K562 (cell line): Measurements from ENCODE around the gene TFCP2. TPM values are rescaled to one million over a fixed set of nuclear protein-coding genes. Genes with fewer than 3 reads are reported as not detected.

Experiments
- ARID1B ChIP-seq: fragments of 450-650 bp; IDR thresholded peaks from 2 replicates; pipeline ENCODE4 v1.6.1; 2016; ENCODE audit warnings: antibody characterized with exemption, mild to moderate bottlenecking, inconsistent platforms
- BDP1 ChIP-seq: IDR thresholded peaks from 3 replicates; pipeline ENCODE4 v1.6.1; 2011; ENCODE audit not compliant: insufficient read length, insufficient read depth
- CREB3L1 ChIP-seq: fragments of 450-650 bp; IDR thresholded peaks from 2 replicates; pipeline ENCODE4 v1.6.1; 2014; ENCODE audit warnings: low read depth, mild to moderate bottlenecking, moderate library complexity, borderline replicate concordance
- DLX4 ChIP-seq: fragments of 250-450 bp; sonication (Bioruptor Pico); IDR thresholded peaks from 2 replicates; pipeline ENCODE4 v1.6.1; 2021; ENCODE audit warnings: mild to moderate bottlenecking
- ETS2 ChIP-seq: IDR thresholded peaks from 2 replicates; pipeline ENCODE4 v1.6.1; 2016; ENCODE audit warnings: borderline replicate concordance, missing genetic modification characterization, mild to moderate bottlenecking, moderate library complexity, missing compliant biosample characterization; ENCODE audit not compliant: poor library complexity, severe bottlenecking
- FIP1L1 ChIP-seq: fragments of 200-400 bp; formaldehyde crosslinking; IDR thresholded peaks from 2 replicates; pipeline ENCODE4 v1.6.1; 2018; ENCODE audit warnings: mild to moderate bottlenecking, low read depth, low read length; ENCODE audit not compliant: poor library complexity, severe bottlenecking
- FOXA3 ChIP-seq, 2 experiments: fragments of 450-650 bp in 1 of 2; sonication (generic) in 1 of 2; formaldehyde crosslinking; IDR thresholded peaks in 1 of 2; conservative IDR thresholded peaks in 1 of 2; 2 replicates each; pipeline versions ENCODE4 v1.4.0 to v1.8.0; 2020 to 2022; ENCODE audit warnings: mild to moderate bottlenecking in 2 of 2, missing genetic modification reagents in 1 of 2
- HDAC6 ChIP-seq: IDR thresholded peaks from 2 replicates; pipeline ENCODE4 v1.6.1; 2012; ENCODE audit warnings: low read depth, mild to moderate bottlenecking, control low read depth, inconsistent platforms, low read length, moderate library complexity
- MCM2 ChIP-seq: fragments of 450-650 bp; IDR thresholded peaks from 2 replicates; pipeline ENCODE4 v1.6.1; 2017; ENCODE audit warnings: low read depth, mild to moderate bottlenecking
- NFXL1 ChIP-seq: fragments of 450-650 bp; formaldehyde crosslinking; IDR thresholded peaks from 2 replicates; pipeline ENCODE4 v1.4.0; 2021; ENCODE audit warnings: mild to moderate bottlenecking
- NR2C1 ChIP-seq, 2 experiments: fragments of 450-650 bp; IDR thresholded peaks; 2 replicates each; pipeline ENCODE4 v1.6.1; 2017; ENCODE audit warnings: mild to moderate bottlenecking in 2 of 2, antibody characterized with exemption in 1 of 2, inconsistent platforms in 1 of 2, missing compliant biosample characterization in 1 of 2, missing genetic modification characterization in 1 of 2
- POLR2AphosphoS2 ChIP-seq: IDR thresholded peaks from 2 replicates; pipeline ENCODE4 v1.6.1; 2012; ENCODE audit warnings: low read length, improper control_type of control experiment
- SMAD1 ChIP-seq: fragments of 150-350 bp; IDR thresholded peaks from 2 replicates; pipeline ENCODE4 v1.6.1; 2014; ENCODE audit warnings: low read length, low read depth; ENCODE audit not compliant: partially characterized antibody
- SPI1 ChIP-seq: IDR thresholded peaks from 2 replicates; pipeline ENCODE4 v1.6.1; 2011; ENCODE audit warnings: low read depth, low read length, control low read depth, borderline replicate concordance
- TAF15 ChIP-seq: fragments of 200-400 bp; formaldehyde crosslinking; IDR thresholded peaks from 2 replicates; pipeline ENCODE4 v1.6.1; 2017; ENCODE audit warnings: mild to moderate bottlenecking, low read depth, low read length, moderate library complexity
- ZBTB26 ChIP-seq: fragments of 450-650 bp; formaldehyde crosslinking; IDR thresholded peaks from 2 replicates; pipeline ENCODE4 v1.4.0; 2022; ENCODE audit warnings: missing genetic modification characterization
- ZBTB7A ChIP-seq: IDR thresholded peaks from 2 replicates; pipeline ENCODE4 v1.6.1; 2011; ENCODE audit warnings: low read depth, mild to moderate bottlenecking, low read length, moderate library complexity, borderline replicate concordance; ENCODE audit not compliant: control insufficient read depth
- ZNF134 ChIP-seq: fragments of 250-450 bp; sonication (Bioruptor Pico); conservative IDR thresholded peaks from 2 replicates; pipeline ENCODE4 v1.4.0; 2020
- ZNF212 ChIP-seq: fragments of 450-650 bp; formaldehyde crosslinking; IDR thresholded peaks from 2 replicates; pipeline ENCODE4 v1.4.0; 2020; ENCODE audit warnings: mild to moderate bottlenecking
- ZNF398 ChIP-seq: fragments of 250-450 bp; sonication (Bioruptor Pico); IDR thresholded peaks from 2 replicates; pipeline ENCODE4 v1.8.0; 2021; ENCODE audit warnings: moderate library complexity, mild to moderate bottlenecking, inconsistent platforms
- ZNF551 ChIP-seq: fragments of 250-450 bp; sonication (Bioruptor Pico); IDR thresholded peaks from 2 replicates; pipeline ENCODE4 v1.5.0; 2021; ENCODE audit warnings: mild to moderate bottlenecking, moderate library complexity
- polyA plus RNA-seq, 8 experiments: library from polyadenylated mRNA; depleted of rRNA in 4 of 8; stranded (reverse) in 5 of 8; unstranded in 3 of 8; fragments of >200 nt; fragmentation: Nextera tagmentation in 2 of 8; fragmentation: Illumina TruSeq in 1 of 8; extraction: Ambion mirVana in 2 of 8; extraction: Trizol in 1 of 8; gene quantifications; 2 replicates each; pipeline versions ENCODE4 v1.2.1 to v1.2.3, GENCODE V29; 2011 to 2014; ENCODE audit warnings: inconsistent platforms in 1 of 8, missing spikeins in 1 of 8
- total RNA-seq, 7 experiments: library from RNA; depleted of rRNA in 6 of 7; stranded (reverse); fragments of >200 nt in 6 of 7; fragmentation: Illumina TruSeq in 2 of 7; extraction: Trizol in 2 of 7; gene quantifications; 2 replicates each; pipeline versions ENCODE4 v1.2.1 to v1.2.3, GENCODE V29; 2011 to 2021; ENCODE audit warnings: low replicate concordance in 1 of 7

TFCP2 gene
- total and polyA plus RNA-seq, 9 of the 15 experiments (the other 6 are each of a cell fraction or from before 2014, with no cell fraction given), result 8.0 to 38.9 (median 19.3) TPM

GRCh38 chr12:51172515-51173431 lies at the start of gene TFCP2 (continued):
- TF ChIP-seq SPI1 (no peak), ZBTB26 (CRISPR knock-in tag) (no peak; the same call in 1 of the 2 replicates), TAF15 (no peak), ZBTB7A (peak; percentile 83), FOXA3 (CRISPR knock-in tag; conservative IDR thresholded peaks at IDR 0.05 in 1 of 2, IDR thresholded peaks at IDR 0.05 in 1 of 2) (no peak), ZNF212 (no peak), CREB3L1 (no peak; the same call in 1 of the 2 replicates), BDP1 (no peak), ZNF134 (CRISPR knock-in tag) (no peak), HDAC6 (no peak), NFXL1 (CRISPR knock-in tag) (no peak), SMAD1 (no peak), FIP1L1 (no peak), ZNF398 (CRISPR knock-in tag) (no peak), ZNF551 (CRISPR knock-in tag) (no peak), NR2C1 (IDR thresholded peaks at IDR 0.05) (peak; percentile 94), NR2C1 (tag; IDR thresholded peaks at IDR 0.05) (peak; percentile 94), ARID1B (peak; percentile 57), DLX4 (CRISPR knock-in tag) (no peak), MCM2 (no peak), ETS2 (tag) (no peak), POLR2AphosphoS2 (no peak)
